SK-N-SH treated with all-trans-retinoic acid at 6 μM for 48 hours (cell line): ENCODE results near the gene PTPRD.

Experiments used
- ATAC-seq: fragments of 200-7000 bp; cut with Tn5 transposase; 3 replicates; pipeline ENCODE4 v1.9.1; 2020; ENCODE audit warnings: mild to moderate bottlenecking, moderate library complexity
- ARNTL ChIP-seq: fragments of 450-650 bp; formaldehyde crosslinking; IDR thresholded peaks from 2 replicates; pipeline ENCODE4 v1.5.0; 2020; ENCODE audit warnings: low read depth, mild to moderate bottlenecking, moderate library complexity, borderline replicate concordance
- BACH2 ChIP-seq: fragments of 250-450 bp; sonication (Bioruptor Pico); IDR thresholded peaks from 2 replicates; pipeline ENCODE4 v1.9.0; 2021; ENCODE audit warnings: mild to moderate bottlenecking, borderline replicate concordance
- CSDC2 ChIP-seq: fragments of 250-450 bp; sonication (Bioruptor Pico); IDR thresholded peaks from 2 replicates; pipeline ENCODE4 v1.5.0; 2020; ENCODE audit warnings: mild to moderate bottlenecking, moderate library complexity
- ESRRG ChIP-seq: fragments of 250-450 bp; sonication (Bioruptor Pico); IDR thresholded peaks from 2 replicates; pipeline ENCODE4 v1.6.1; 2021; ENCODE audit warnings: mild to moderate bottlenecking
- GLIS3 ChIP-seq: fragments of 250-450 bp; sonication (Bioruptor Pico); IDR thresholded peaks from 2 replicates; pipeline ENCODE4 v1.5.0; 2020; ENCODE audit warnings: mild to moderate bottlenecking, moderate library complexity
- ISL1 ChIP-seq: fragments of 250-450 bp; sonication (Bioruptor Pico); IDR thresholded peaks from 2 replicates; pipeline ENCODE4 v2.1.2; 2022; ENCODE audit warnings: mild to moderate bottlenecking, moderate library complexity
- OSR1 ChIP-seq: fragments of 250-450 bp; sonication (Bioruptor Pico); IDR thresholded peaks from 2 replicates; pipeline ENCODE4 v1.8.0; 2022; ENCODE audit warnings: moderate library complexity, mild to moderate bottlenecking, inconsistent platforms
- PPARA ChIP-seq: fragments of 250-450 bp; sonication (Bioruptor Pico); IDR thresholded peaks from 2 replicates; pipeline ENCODE4 v1.5.0; 2020; ENCODE audit warnings: mild to moderate bottlenecking, borderline replicate concordance
- RARB ChIP-seq: fragments of 250-450 bp; sonication (Bioruptor Pico); IDR thresholded peaks from 2 replicates; pipeline ENCODE4 v1.8.0; 2021; ENCODE audit warnings: mild to moderate bottlenecking, moderate library complexity
- SNAI2 ChIP-seq: fragments of 250-450 bp; sonication (Bioruptor Pico); IDR thresholded peaks from 2 replicates; pipeline ENCODE4 v1.5.0; 2020; ENCODE audit warnings: mild to moderate bottlenecking, moderate library complexity
- TCF4 ChIP-seq: fragments of 250-450 bp; sonication (Bioruptor Pico); IDR thresholded peaks from 2 replicates; pipeline ENCODE4 v1.8.0; 2021; ENCODE audit warnings: mild to moderate bottlenecking, moderate library complexity, borderline replicate concordance
- TOX ChIP-seq: fragments of 250-450 bp; sonication (Bioruptor Pico); IDR thresholded peaks from 2 replicates; pipeline ENCODE4 v1.8.0; 2021; ENCODE audit warnings: mild to moderate bottlenecking, moderate library complexity, borderline replicate concordance
- TSHZ2 ChIP-seq: fragments of 250-450 bp; sonication (Bioruptor Pico); IDR thresholded peaks from 2 replicates; pipeline ENCODE4 v1.5.0; 2020; ENCODE audit warnings: mild to moderate bottlenecking, moderate library complexity
- ZC3H10 ChIP-seq: fragments of 250-450 bp; sonication (Bioruptor Pico); IDR thresholded peaks from 2 replicates; pipeline ENCODE4 v1.5.1; 2021; ENCODE audit warnings: mild to moderate bottlenecking, moderate library complexity
- ZFP3 ChIP-seq: fragments of 250-450 bp; sonication (Bioruptor Pico); IDR thresholded peaks from 2 replicates; pipeline ENCODE4 v1.5.0; 2020; ENCODE audit warnings: mild to moderate bottlenecking, moderate library complexity
- ZFP30 ChIP-seq: fragments of 450-650 bp; formaldehyde crosslinking; IDR thresholded peaks from 2 replicates; pipeline ENCODE4 v1.5.0; 2022; ENCODE audit warnings: mild to moderate bottlenecking, moderate library complexity
- ZNF565 ChIP-seq: fragments of 450-650 bp; formaldehyde crosslinking; conservative IDR thresholded peaks from 2 replicates; pipeline ENCODE4 v1.5.0; 2020; ENCODE audit warnings: low read depth, mild to moderate bottlenecking, moderate library complexity
- ZNF70 ChIP-seq: fragments of 450-650 bp; formaldehyde crosslinking; IDR thresholded peaks from 2 replicates; pipeline ENCODE4 v1.5.0; 2020; ENCODE audit warnings: mild to moderate bottlenecking, moderate library complexity
- ZNF8 ChIP-seq: fragments of 450-650 bp; formaldehyde crosslinking; IDR thresholded peaks from 2 replicates; pipeline ENCODE4 v1.5.0; 2020; ENCODE audit warnings: mild to moderate bottlenecking, moderate library complexity
- TF ChIP-seq, protein P1 (sequence below): fragments of 250-450 bp; sonication (Bioruptor Pico); IDR thresholded peaks from 2 replicates; pipeline ENCODE4 v1.8.0; 2020; ENCODE audit warnings: mild to moderate bottlenecking, moderate library complexity, borderline replicate concordance
- TF ChIP-seq, protein P2 (sequence below): fragments of 250-450 bp; sonication (Bioruptor Pico); IDR thresholded peaks from 2 replicates; pipeline ENCODE4 v1.8.0; 2021; ENCODE audit warnings: low read depth, mild to moderate bottlenecking, moderate library complexity, borderline replicate concordance
- TF ChIP-seq, protein P3 (sequence below): fragments of 250-450 bp; sonication (Bioruptor Pico); IDR thresholded peaks from 2 replicates; pipeline ENCODE4 v1.5.1; 2021; ENCODE audit warnings: mild to moderate bottlenecking, moderate library complexity
- TF ChIP-seq, protein P4 (sequence below): fragments of 250-450 bp; sonication (Bioruptor Pico); IDR thresholded peaks from 2 replicates; pipeline ENCODE4 v1.5.1; 2020; ENCODE audit warnings: low read depth, mild to moderate bottlenecking, moderate library complexity

PTPRD gene

DNA sequence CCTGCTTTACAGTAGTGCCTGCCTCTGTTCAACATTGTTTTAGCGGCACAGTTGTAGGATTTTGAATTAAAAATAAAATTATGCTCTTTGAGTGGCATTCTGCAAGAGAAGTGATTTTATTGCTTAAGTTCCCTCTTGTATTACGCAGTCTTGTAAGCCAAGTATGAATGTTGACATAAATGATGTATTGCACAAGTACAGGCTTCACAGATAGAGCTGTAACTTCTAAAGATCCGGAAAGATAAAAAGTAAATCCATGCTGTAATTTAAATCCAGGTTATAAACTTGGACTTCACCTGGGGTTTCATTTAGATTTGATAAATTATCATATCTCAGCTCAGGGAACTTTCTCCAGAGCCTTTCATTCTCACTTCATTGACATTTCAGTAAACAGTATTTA lies 1114.7 kb downstream of the PTPRD start:
- no peak for ATAC-seq
- TF ChIP-seq ZC3H10 (CRISPR knock-in tag) (no peak), SNAI2 (CRISPR knock-in tag) (no peak)
- TF ChIP-seq, protein P1, sequence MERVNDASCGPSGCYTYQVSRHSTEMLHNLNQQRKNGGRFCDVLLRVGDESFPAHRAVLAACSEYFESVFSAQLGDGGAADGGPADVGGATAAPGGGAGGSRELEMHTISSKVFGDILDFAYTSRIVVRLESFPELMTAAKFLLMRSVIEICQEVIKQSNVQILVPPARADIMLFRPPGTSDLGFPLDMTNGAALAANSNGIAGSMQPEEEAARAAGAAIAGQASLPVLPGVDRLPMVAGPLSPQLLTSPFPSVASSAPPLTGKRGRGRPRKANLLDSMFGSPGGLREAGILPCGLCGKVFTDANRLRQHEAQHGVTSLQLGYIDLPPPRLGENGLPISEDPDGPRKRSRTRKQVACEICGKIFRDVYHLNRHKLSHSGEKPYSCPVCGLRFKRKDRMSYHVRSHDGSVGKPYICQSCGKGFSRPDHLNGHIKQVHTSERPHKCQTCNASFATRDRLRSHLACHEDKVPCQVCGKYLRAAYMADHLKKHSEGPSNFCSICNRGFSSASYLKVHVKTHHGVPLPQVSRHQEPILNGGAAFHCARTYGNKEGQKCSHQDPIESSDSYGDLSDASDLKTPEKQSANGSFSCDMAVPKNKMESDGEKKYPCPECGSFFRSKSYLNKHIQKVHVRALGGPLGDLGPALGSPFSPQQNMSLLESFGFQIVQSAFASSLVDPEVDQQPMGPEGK (CRISPR knock-in tag), result no peak

DNA sequence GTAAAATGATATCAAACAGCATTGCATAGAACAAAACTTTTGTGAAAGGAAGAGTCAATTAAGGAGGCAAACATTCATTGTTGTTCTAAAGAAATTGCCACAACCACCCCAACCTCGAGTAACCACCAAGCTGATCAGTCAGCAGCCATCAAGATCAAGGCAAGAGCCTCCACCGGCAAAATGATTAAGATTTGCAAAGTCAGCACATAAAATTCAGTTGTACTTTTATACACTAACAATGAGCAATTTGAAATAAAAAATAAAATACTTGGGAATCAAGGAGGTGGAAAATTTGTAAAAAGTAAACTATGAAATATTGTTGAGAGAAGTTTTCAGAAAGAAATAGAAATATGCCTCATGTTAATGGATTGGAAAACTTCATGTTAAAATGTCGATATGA lies 1118.5 kb downstream of the PTPRD start:
- TF ChIP-seq SNAI2 (CRISPR knock-in tag), result no peak
- TF ChIP-seq PPARA (CRISPR knock-in tag), result no peak
- no peak for TF ChIP-seq TOX (CRISPR knock-in tag)
- TF ChIP-seq, protein P2, sequence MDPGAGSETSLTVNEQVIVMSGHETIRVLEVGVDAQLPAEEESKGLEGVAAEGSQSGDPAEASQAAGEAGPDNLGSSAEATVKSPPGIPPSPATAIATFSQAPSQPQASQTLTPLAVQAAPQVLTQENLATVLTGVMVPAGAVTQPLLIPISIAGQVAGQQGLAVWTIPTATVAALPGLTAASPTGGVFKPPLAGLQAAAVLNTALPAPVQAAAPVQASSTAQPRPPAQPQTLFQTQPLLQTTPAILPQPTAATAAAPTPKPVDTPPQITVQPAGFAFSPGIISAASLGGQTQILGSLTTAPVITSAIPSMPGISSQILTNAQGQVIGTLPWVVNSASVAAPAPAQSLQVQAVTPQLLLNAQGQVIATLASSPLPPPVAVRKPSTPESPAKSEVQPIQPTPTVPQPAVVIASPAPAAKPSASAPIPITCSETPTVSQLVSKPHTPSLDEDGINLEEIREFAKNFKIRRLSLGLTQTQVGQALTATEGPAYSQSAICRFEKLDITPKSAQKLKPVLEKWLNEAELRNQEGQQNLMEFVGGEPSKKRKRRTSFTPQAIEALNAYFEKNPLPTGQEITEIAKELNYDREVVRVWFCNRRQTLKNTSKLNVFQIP (CRISPR knock-in tag), result no peak
- TF ChIP-seq, protein P3, sequence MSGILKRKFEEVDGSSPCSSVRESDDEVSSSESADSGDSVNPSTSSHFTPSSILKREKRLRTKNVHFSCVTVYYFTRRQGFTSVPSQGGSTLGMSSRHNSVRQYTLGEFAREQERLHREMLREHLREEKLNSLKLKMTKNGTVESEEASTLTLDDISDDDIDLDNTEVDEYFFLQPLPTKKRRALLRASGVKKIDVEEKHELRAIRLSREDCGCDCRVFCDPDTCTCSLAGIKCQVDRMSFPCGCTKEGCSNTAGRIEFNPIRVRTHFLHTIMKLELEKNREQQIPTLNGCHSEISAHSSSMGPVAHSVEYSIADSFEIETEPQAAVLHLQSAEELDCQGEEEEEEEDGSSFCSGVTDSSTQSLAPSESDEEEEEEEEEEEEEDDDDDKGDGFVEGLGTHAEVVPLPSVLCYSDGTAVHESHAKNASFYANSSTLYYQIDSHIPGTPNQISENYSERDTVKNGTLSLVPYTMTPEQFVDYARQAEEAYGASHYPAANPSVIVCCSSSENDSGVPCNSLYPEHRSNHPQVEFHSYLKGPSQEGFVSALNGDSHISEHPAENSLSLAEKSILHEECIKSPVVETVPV, result no peak
- no peak for TF ChIP-seq OSR1
- no peak for TF ChIP-seq ZFP30 (CRISPR knock-in tag)
- no peak for TF ChIP-seq GLIS3 (CRISPR knock-in tag)
- no peak for TF ChIP-seq ARNTL
- TF ChIP-seq ZNF70 (CRISPR knock-in tag), result no peak
- TF ChIP-seq CSDC2, result no peak
- no peak for TF ChIP-seq ZNF8 (CRISPR knock-in tag)
- TF ChIP-seq, protein P4, sequence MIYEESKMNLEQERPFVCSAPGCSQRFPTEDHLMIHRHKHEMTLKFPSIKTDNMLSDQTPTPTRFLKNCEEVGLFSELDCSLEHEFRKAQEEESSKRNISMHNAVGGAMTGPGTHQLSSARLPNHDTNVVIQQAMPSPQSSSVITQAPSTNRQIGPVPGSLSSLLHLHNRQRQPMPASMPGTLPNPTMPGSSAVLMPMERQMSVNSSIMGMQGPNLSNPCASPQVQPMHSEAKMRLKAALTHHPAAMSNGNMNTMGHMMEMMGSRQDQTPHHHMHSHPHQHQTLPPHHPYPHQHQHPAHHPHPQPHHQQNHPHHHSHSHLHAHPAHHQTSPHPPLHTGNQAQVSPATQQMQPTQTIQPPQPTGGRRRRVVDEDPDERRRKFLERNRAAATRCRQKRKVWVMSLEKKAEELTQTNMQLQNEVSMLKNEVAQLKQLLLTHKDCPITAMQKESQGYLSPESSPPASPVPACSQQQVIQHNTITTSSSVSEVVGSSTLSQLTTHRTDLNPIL (CRISPR knock-in tag), result no peak
- TF ChIP-seq RARB (CRISPR knock-in tag), result no peak
- TF ChIP-seq, protein P1 (CRISPR knock-in tag), result no peak
- TF ChIP-seq ESRRG (CRISPR knock-in tag), result no peak
- no peak for TF ChIP-seq ZC3H10 (CRISPR knock-in tag)
- no peak for TF ChIP-seq TCF4 (CRISPR knock-in tag)
- no peak for TF ChIP-seq ISL1 (CRISPR knock-in tag)
- no peak for TF ChIP-seq ZFP3 (CRISPR knock-in tag)
- no peak for ATAC-seq

GRCh38 chr9:9492506-9492905 lies 1120.3 kb downstream of the PTPRD start:
- no peak for ATAC-seq
- TF ChIP-seq SNAI2 (CRISPR knock-in tag), result no peak
- TF ChIP-seq BACH2, result no peak
- no peak for TF ChIP-seq TCF4 (CRISPR knock-in tag)
- no peak for TF ChIP-seq TSHZ2 (CRISPR knock-in tag)
- TF ChIP-seq ZNF565 (CRISPR knock-in tag), result no peak
- no peak for TF ChIP-seq ISL1 (CRISPR knock-in tag)
- no peak for TF ChIP-seq OSR1
- TF ChIP-seq CSDC2, result no peak
- TF ChIP-seq, protein P3, result no peak
- TF ChIP-seq, protein P4 (CRISPR knock-in tag), result no peak
- no peak for TF ChIP-seq ESRRG (CRISPR knock-in tag)
- TF ChIP-seq TOX (CRISPR knock-in tag), result no peak
- TF ChIP-seq ZC3H10 (CRISPR knock-in tag), result no peak
- TF ChIP-seq GLIS3 (CRISPR knock-in tag), result no peak
- no peak for TF ChIP-seq PPARA (CRISPR knock-in tag)
- no peak for TF ChIP-seq ZNF8 (CRISPR knock-in tag)
- TF ChIP-seq ZFP30 (CRISPR knock-in tag), result no peak
